ENCODE results near the gene ADAMTS2. TPM values are rescaled to one million over a fixed set of nuclear protein-coding genes. Genes with fewer than 3 reads are reported as not detected.

Gene ADAMTS2
- total and polyA plus RNA-seq, 12 donors, result 4.3 to 70.3 (median 22.4) TPM

DNA sequence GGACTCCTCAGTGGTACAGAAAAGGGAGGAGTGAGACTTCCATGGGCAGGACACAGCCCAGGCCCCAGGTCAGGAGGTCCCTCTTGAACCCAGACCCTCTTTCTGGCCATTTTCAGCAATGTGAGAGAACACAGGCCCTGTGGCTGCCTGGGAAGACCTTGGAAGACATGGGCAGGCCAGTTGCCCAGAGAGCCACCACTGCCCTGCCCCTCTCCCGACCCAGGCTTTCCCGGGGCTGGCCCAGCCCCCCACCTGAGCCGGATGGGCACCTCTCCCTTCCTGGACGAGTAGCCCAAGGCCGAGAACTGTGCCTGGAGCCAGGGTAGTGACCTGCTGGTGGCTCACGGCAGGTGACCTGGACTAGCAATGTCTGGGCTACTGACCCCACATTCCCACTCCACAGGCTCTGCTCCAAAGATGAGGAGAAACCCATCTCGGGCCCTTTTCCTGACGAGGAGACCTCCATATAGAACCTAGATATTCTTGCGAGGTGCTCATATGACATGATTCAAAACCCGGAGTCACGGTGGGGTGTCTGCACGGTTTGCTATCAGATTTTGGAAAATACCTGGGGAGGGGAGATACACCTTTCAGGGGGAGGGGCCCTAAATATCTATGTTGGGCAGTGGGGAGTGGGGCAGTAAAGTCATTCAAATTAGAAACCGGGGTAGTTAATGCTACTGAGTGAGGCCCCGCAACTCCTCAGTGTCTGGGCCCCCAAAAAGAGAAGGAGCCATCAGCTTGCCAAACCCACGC, 225.7 kb downstream of the ADAMTS2 start:
- no peaks in the 10 kb centered on the region for H3K4me1 ChIP-seq (replicated peaks in 1 of 2)
- no peaks in the 10 kb centered on the region for H3K9me3 ChIP-seq (replicated peaks in 1 of 3)
- TF ChIP-seq, protein P1, sequence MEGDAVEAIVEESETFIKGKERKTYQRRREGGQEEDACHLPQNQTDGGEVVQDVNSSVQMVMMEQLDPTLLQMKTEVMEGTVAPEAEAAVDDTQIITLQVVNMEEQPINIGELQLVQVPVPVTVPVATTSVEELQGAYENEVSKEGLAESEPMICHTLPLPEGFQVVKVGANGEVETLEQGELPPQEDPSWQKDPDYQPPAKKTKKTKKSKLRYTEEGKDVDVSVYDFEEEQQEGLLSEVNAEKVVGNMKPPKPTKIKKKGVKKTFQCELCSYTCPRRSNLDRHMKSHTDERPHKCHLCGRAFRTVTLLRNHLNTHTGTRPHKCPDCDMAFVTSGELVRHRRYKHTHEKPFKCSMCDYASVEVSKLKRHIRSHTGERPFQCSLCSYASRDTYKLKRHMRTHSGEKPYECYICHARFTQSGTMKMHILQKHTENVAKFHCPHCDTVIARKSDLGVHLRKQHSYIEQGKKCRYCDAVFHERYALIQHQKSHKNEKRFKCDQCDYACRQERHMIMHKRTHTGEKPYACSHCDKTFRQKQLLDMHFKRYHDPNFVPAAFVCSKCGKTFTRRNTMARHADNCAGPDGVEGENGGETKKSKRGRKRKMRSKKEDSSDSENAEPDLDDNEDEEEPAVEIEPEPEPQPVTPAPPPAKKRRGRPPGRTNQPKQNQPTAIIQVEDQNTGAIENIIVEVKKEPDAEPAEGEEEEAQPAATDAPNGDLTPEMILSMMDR (IDR thresholded peaks at IDR 0.05), result no peak
- TF ChIP-seq POLR2A (IDR thresholded peaks at IDR 0.05), result no peak
- intact Hi-C loops (cut with DNase I), result no loop called here
- no peak overlapping the region for H3K4me3 ChIP-seq
- DNase-seq, result peak in 2 of 7 donors; percentile 11 to 20
- no peaks in the 10 kb centered on the region for H3K36me3 ChIP-seq (replicated peaks in 1 of 2)
- WGBS, 4 donors, result 87 to 93% (median 91%) methylated on average over 9 to 15 of the region's 15 CpGs
- no peak overlapping the region for H3K27ac ChIP-seq
- no peaks in the 10 kb centered on the region for H3K27me3 ChIP-seq

DNA sequence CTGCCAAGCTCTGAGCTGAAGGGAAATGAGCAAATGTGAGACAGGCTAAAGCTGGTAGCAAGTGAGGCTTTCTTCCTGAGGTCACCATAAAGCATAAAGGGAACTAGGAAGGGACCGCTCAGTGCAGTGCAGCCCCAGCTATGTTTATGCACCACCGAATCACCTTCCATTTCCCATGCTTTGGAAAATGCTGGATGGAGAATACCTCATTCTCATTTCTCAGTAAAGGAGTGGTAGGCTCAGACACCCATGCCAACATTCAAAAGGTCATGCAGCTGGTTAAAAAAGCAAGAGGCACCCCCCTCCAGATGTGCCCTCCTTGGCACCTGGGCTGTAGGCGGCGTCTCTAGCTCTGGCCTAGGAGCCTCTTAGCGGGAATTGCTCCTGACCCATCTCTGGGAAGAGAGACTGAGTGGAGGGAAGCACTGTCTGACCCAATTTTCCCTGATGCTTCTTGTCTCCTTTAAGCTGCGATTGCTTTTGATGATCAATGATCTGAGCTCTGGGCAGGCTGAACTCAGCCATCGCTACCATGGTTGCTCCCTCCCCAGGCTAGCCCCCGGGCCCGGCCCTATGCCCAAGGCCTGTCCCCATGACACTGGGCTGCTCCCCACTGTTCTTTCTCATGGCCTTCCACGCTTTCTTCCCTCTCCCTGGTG, 226.4 kb downstream of the ADAMTS2 start:
- WGBS, 4 donors, result 87 to 95% (median 89%) methylated on average over 7 to 10 of the region's 10 CpGs
- peak in 2 of 7 donors; percentile 5 to 15 for DNase-seq
- no peak overlapping the region for H3K4me3 ChIP-seq
- no peaks in the 10 kb centered on the region for H3K27me3 ChIP-seq
- TF ChIP-seq, protein P1 (IDR thresholded peaks at IDR 0.05), result no peak
- TF ChIP-seq POLR2A (IDR thresholded peaks at IDR 0.05), result no peak
- no peaks in the 10 kb centered on the region for H3K36me3 ChIP-seq (replicated peaks in 1 of 2)
- no peak overlapping the region for H3K27ac ChIP-seq
- intact Hi-C loops (cut with DNase I), result no loop called here
- no peaks in the 10 kb centered on the region for H3K4me1 ChIP-seq (replicated peaks in 1 of 2)
- no peaks in the 10 kb centered on the region for H3K9me3 ChIP-seq (replicated peaks in 1 of 3)

DNA sequence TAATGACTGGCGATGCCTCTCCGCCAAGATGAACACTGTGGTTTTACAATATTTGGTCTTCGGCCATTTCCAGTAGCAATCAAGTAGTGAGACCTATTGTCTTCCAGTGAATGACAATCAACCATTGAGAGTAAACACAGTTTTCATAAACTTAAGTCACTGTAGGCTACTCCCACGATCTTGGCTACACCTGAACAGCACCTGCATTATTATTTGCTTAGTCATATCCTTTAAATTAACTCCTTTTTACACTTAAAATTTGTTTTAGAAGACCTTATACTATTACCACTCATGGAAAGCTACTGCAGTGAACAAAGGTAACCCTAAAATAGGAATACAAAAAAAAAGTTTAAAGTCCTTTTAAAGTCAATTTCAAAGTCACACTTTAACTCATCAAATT, 226.9 kb downstream of the ADAMTS2 start:
- Histone ChIP-seq H3K9me3 (replicated peaks in 1 of 3) (no peaks in the 10 kb centered on the region), H3K36me3 (replicated peaks in 1 of 2) (no peaks in the 10 kb centered on the region), H3K27ac (no peak overlapping the region), H3K4me3 (no peak overlapping the region), H3K27me3 (no peaks in the 10 kb centered on the region), H3K4me1 (replicated peaks in 1 of 2) (no peaks in the 10 kb centered on the region)
- no peak for DNase-seq
- 80 to 87% (median 85%) methylated on average over 4 of the region's 4 CpGs for WGBS, 4 donors
- intact Hi-C loops (cut with DNase I), result no loop called here
- TF ChIP-seq POLR2A (IDR thresholded peaks at IDR 0.05), result no peak
- TF ChIP-seq, protein P1 (IDR thresholded peaks at IDR 0.05), result no peak

DNA sequence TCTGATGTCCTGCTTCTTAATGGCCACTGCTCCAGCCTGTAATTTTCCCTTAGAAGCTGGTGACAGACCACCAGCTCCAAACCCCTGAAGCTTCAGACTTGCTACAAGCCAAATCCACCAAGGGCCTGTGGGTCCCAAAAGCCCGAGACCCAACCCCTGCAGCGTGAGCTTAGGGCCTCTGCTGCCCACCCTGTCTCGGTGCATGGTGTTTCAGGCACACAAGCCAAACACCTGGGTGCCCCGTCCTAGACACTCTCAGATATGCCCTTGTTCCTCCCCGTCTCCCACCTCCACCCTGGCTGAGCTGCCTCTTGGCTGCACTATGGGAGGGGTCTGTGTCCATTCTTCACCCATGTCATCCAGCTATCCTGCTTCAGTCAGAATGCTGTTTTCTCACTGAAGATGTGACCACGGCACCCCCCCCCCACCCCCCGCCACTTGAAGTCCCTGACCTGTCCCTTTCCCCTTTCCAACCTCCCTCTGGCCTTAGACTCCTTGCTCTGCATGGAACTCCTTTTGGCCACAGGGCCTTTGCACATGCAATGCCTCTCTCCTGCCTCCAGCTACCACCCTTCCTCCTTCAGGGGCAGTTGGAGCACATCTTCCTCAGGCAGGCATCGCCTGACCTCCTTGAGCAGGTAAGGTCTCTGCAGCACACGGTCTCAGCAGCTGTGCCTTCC, 229.3 kb downstream of the ADAMTS2 start:
- Histone ChIP-seq H3K4me3 (no peak overlapping the region), H3K9me3 (replicated peaks in 1 of 3) (no peaks in the 10 kb centered on the region), H3K27ac (no peak overlapping the region), H3K27me3 (no peaks in the 10 kb centered on the region), H3K4me1 (replicated peaks in 1 of 2) (no peaks in the 10 kb centered on the region), H3K36me3 (replicated peaks in 1 of 2) (no peaks in the 10 kb centered on the region)
- no peak for TF ChIP-seq POLR2A (IDR thresholded peaks at IDR 0.05)
- TF ChIP-seq, protein P1 (IDR thresholded peaks at IDR 0.05), result no peak
- DNase-seq, result peak in 2 of 7 donors; percentile 6 to 13
- WGBS, 4 donors, result 81 to 93% (median 87%) methylated on average over 5 to 9 of the region's 9 CpGs
- intact Hi-C loops (cut with DNase I), result no loop called here
